ENCODE data around the gene TEX29. TPM values are rescaled to one million over a fixed set of nuclear protein-coding genes. Genes with fewer than 3 reads are reported as not detected.

Gene TEX29
- total and polyA plus RNA-seq, 2 of the 4 experiments (the other 2 are of a cell fraction), result 0.46 TPM; not detected in 1

GRCh38 chr13:111360452-111360851 lies 40.0 kb downstream of the TEX29 start:
- Histone ChIP-seq H2AK9ac (replicated peaks; ENCODE audit: low read depth, low read length, poor library complexity) (no peak overlapping the region), H2AK5ac (ENCODE audit: low read depth, low read length) (no peak overlapping the region), H3K4ac (ENCODE audit: low read depth, low read length) (no peak overlapping the region), H2BK20ac (ENCODE audit: low read depth, low read length) (no peak overlapping the region), H2BK15ac (ENCODE audit: low read depth, low read length) (no peak overlapping the region), H4K5ac (ENCODE audit: low read depth, low read length) (no peak overlapping the region), H3K23ac (ENCODE audit: low read depth, low read length) (no peak overlapping the region), H3K4me3 (ENCODE audit: insufficient read depth, low read depth, low read length) (no peak overlapping the region), H3K4me2 (ENCODE audit: low read depth, low read length) (no peak overlapping the region), H3K27ac (ENCODE audit: insufficient read depth, low read length) (no peak overlapping the region), H2BK5ac (ENCODE audit: low read depth, low read length, poor library complexity, severe bottlenecking) (no peak overlapping the region), H2BK120ac (ENCODE audit: low read depth, low read length) (no peak overlapping the region), H3K79me1 (ENCODE audit: low read depth in 1 of 2, low read length in 2 of 2) (no peaks in the 10 kb centered on the region), H2AFZ (replicated peaks; ENCODE audit: low read length, poor library complexity) (no peak overlapping the region), H3K27me3 (ENCODE audit: control insufficient read depth, insufficient read depth, low read length) (peaks cover 12% of the 10 kb centered on the region), H3K56ac (ENCODE audit: extremely low read depth, insufficient read depth, low read length) (no peak overlapping the region), H3K9me1 (ENCODE audit: insufficient read depth, low read length) (no peaks in the 10 kb centered on the region), H3K9ac (ENCODE audit: low read depth, low read length) (no peak overlapping the region), H3K9me3 (ENCODE audit: control insufficient read depth, insufficient read depth, low read length) (no peaks in the 10 kb centered on the region; the same call in 1 of the 2 replicates), H4K8ac (ENCODE audit: low read depth in 2 of 2, low read length in 2 of 2) (no peak overlapping the region), H3K36me3 (ENCODE audit: control insufficient read depth, insufficient read depth, low read length) (no peaks in the 10 kb centered on the region), H3K18ac (ENCODE audit: low read depth, low read length) (no peak overlapping the region), H3K4me1 (ENCODE audit: control insufficient read depth, insufficient read depth, low read length) (no peaks in the 10 kb centered on the region), H4K20me1 (ENCODE audit: insufficient read depth, low read length) (no peaks in the 10 kb centered on the region), H4K91ac (ENCODE audit: insufficient read depth, low read depth, low read length) (no peak overlapping the region), H3K14ac (replicated peaks; ENCODE audit: low read depth, low read length) (no peak overlapping the region)
- no peak for TF ChIP-seq CHD1 (IDR thresholded peaks at IDR 0.05; ENCODE audit: low read depth, low read length)
- no peak for TF ChIP-seq MAFK (IDR thresholded peaks at IDR 0.05; ENCODE audit: low read depth, low read length)
- TF ChIP-seq, protein P1, sequence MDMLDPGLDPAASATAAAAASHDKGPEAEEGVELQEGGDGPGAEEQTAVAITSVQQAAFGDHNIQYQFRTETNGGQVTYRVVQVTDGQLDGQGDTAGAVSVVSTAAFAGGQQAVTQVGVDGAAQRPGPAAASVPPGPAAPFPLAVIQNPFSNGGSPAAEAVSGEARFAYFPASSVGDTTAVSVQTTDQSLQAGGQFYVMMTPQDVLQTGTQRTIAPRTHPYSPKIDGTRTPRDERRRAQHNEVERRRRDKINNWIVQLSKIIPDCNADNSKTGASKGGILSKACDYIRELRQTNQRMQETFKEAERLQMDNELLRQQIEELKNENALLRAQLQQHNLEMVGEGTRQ (IDR thresholded peaks at IDR 0.05; ENCODE audit: low read depth, low read length), result no peak
- no peak for TF ChIP-seq SMC3 (IDR thresholded peaks at IDR 0.05; ENCODE audit: low read depth, low read length)
- TF ChIP-seq FOS (IDR thresholded peaks at IDR 0.05; ENCODE audit: low read depth, low read length), result no peak
- TF ChIP-seq MAZ (IDR thresholded peaks at IDR 0.05; ENCODE audit: borderline replicate concordance, low read depth, low read length), result no peak
- TF ChIP-seq RCOR1 (IDR thresholded peaks at IDR 0.05; ENCODE audit: insufficient replicate concordance, low read length), result no peak
- TF ChIP-seq NFE2L2 (IDR thresholded peaks at IDR 0.05; ENCODE audit: low read depth, low read length), result no peak
- TF ChIP-seq RFX5 (IDR thresholded peaks at IDR 0.05; ENCODE audit: low read depth, low read length), result no peak
- TF ChIP-seq RAD21 (IDR thresholded peaks at IDR 0.05; ENCODE audit: low read length), result no peak
- TF ChIP-seq BHLHE40 (IDR thresholded peaks at IDR 0.05; ENCODE audit: low read depth, low read length), result no peak
- POLR2A ChIA-PET (ENCODE audit: unreplicated experiment), result no interaction called here
- in situ Hi-C loops (cut with MboI; ENCODE audit: low sequenced_read_pairs), result no loop called here
- intact Hi-C loops (cut with micrococcal nuclease), result no loop called here
- DNase-seq (no peak), ATAC-seq (ENCODE audit: low read depth) (no peak)
- CTCF ChIA-PET, result no interaction called here
- WGBS, 2 experiments (ENCODE audit: extremely low coverage in 2 of 2, insufficient read length in 1 of 2), result no CpG with 5 or more reads among the region's 9 CpGs
- dilution Hi-C loops (cut with HindIII; ENCODE audit: low sequenced_read_pairs, unreplicated experiment), result no loop called here
- BruUV-seq (replicated peaks), result no TSS peak

All from IMR-90 (cell line).